T1000 (cell line): ENCODE results near the gene MCM3AP.
"Not testable (repeated sequence)": the region's sequence is repeated elsewhere in the genome, so short reads cannot be mapped to it uniquely, and the experiment has no call there.

Source experiments
- DNase-seq: peaks from one replicate; lab custom pipeline; 2025; ENCODE audit warnings: mixed read lengths; lab: John Stamatoyannopoulos, UW

The MCM3AP gene

DNA sequence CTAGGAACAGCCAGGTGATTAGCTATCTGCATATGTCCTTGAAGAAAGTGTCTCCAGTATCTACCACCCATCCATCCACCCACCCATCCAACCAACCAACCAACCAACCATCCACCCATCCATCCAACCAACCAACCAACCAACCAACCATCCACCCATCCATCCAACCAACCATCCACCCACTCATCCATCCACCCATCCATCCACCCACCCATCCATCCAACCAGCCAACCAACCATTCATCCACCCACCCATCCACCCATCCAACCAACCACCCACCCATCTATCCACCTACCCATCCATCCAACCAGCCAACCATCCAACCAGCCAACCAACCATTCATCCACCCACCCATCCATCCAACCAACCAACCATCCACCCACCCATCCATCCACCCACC lies 26.2 kb upstream of the MCM3AP start:
- no peak for DNase-seq

DNA sequence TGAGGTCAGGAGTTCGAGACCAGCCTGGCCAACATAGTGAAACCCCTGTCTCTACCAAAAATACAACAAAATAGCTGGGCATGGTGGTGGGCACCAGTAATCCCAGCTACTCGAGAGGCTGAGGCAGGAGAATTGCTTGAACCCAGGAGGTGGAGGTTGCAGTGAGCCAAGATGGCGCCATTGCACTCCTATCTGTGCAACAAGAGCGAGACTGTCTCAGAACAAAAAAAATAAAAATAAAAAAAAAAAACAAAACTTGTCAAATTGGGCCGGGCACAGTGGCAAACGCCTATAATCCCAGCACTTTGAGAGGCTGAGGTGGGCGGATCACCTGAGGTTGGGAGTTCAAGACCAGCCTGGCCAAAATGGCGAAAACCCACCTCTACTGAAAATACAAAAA lies 24.8 kb upstream of the MCM3AP start:
- DNase-seq = not testable (repeated sequence)

DNA sequence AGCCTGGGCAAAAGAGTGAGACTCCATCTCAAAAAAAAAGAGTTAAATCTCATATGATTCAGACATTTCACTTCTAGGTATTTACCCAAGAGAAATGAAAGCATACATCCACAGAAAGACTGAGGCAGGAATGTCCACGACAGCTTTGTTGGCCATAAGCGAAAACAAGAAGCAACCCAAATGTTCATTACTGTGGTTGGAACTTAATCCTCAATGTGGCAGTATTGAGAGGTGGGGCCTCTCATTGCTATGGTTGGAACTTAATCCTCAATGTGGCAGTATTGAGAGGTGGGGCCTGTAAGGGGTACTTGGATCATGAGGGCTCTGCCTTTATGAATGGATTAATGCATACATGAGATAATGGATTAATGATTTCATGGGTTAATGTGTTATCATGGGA lies 23.0 kb upstream of the MCM3AP start:
- no peak for DNase-seq

- no peak for DNase-seq
Observed at GRCh38 chr21:46307625-46308024, 22.2 kb upstream of the MCM3AP start.

DNA sequence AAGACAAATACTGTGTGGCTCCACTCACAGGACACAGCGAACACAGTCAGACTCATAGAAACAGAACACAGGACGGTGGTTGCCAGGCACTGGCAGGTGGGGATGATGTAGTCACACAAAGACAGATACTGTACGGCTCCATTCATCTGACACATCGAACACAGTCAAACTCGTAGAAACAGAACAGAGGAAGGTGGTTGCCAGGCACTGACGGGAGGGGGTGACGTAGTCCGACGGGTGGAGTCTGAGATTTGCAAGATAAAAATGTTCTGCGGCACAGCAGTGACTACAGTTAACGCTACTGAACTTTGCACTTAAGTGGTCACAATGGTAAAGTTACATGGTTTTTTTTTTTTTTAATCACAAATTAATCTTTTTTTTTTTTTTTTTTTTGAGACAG lies 19.5 kb upstream of the MCM3AP start:
- no peak for DNase-seq

- no peak for DNase-seq
Observed at GRCh38 chr21:46304437-46304836, 19.0 kb upstream of the MCM3AP start.

DNA sequence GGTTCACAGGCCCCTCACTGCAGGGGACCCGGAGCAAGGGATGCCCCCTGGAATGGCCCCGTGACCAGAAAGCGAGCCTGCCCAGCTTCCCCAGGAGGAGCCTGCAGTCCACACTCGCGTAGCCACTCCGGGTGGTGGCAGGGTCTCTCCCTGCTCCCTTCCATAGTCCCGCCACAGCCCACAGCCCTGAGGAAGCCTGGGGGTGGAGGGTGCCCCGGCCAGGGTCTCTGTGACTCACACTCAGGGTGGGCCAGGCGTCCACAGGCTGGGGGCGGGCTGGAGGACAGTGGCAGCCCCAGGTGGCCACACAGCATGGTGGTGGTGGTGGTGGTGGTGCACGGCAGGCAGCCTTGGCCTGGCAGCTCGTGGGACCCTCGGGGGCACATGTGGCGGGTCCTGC lies 16.3 kb upstream of the MCM3AP start:
- DNase-seq = no peak

DNA sequence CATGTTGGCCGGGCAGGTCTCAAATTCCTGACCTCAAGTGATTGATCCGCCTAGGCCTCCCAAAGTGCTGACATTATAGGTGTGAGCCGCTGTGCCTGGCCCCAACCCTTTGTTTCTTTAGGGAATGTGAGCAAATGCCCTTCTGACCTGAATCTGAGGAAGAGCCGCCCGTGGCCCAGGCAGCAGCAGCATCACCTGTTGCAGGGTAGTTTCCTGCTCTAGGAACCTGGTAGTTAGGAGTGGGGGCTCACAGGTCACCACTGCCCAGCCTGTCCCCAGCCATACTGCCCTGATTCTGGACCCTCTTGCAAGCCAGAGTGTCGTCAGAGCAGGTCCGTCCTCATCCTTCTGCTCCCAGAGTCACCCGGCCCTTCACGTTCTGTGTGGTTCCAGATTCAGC lies 13.8 kb upstream of the MCM3AP start:
- DNase-seq = no peak

DNA sequence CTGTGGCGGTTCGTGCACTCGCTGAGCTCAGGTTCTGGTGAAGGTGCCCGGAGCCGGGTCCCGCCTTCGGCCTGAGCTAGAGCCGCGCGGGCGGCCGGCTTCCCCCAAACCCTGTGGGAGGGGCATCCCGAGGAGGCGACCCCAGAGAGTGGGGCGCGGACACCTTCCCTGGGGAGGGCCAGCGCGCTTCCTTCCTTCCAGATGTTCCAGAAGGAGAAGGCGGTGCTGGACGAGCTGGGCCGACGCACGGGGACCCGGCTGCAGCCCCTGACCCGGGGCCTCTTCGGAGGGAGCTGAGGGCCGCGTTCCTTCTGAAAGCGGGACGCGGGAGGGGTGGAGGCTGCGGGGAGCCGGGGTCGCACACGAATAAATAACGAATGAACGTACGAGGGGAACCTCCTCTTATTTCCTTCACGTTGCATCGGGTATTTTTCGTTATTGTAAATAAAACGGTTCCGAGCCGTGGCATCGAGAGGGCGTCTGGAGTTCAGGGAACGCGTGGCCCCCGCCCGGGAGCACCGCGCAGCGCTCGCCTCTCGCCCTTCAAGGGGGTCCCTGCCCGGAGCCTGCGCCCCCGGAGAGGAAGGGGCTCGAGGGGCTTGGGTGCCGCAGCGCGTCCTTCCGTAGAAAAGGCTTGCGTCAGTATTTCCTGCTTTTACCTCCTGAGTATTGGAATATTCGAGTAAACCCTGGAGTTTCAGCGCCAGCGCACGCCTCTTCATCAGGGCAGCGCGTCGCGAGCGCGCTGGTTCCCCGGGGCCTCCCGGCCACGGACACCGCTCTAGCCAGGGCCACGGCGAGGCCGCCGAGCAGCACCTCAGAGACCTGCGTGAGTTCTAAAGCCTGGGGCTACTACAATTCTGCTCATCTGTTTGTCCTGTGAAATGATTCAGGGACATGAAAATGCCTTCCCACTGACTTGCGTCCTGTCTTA lies 12.2 kb upstream of the MCM3AP start:
- no peak for DNase-seq

- DNase-seq = no peak
Observed at GRCh38 chr21:46295996-46296752, 10.8 kb upstream of the MCM3AP start.

- DNase-seq = no peak
Observed at GRCh38 chr21:46295177-46295770, 9.9 kb upstream of the MCM3AP start.

DNA sequence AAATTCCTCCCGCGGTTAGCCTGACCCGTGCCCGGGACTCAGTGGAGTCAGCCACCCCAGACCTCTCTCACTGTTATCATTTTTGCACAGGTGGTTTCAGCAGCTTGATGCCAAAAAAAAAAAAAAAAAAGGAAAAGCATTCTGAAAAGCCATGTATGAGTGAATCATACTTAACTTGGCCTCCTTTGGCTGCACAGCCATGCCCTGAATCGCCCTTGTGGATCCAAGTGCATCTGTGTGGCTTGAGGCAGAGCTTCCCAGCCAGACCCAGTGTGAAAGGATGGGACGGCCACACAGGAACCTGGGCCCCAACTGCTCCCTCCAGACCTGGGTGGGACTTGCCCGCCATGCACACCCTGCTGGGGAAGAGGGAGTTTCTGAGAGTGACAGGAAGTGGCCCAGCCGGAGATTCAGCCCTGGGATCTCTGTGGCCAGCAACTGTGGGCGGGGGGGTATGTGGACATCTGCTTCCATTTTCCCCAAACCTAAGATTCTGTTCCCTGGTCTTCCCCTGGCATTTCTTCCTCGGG lies 9.3 kb upstream of the MCM3AP start:
- no peak for DNase-seq

DNA sequence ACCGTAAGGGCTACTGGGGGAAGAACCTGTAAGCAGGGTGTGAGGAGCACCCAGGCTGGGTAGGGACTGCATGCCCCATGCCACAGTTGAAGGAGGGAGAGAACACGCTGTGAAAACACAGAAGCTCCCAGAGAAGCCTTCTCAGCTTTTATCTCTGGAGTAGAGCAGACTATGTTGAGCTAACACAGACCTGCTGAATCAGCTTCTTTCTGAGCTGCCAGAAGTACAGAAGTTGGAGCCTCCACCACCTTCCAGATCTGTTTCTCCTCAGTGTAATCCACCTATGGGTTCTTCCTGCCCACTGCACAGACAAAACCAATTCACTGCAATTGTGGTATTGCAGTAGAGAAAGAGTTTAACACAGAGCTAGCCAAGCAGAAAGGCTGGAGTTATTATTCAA lies 6.2 kb upstream of the MCM3AP start:
- no peak for DNase-seq

- no peak for DNase-seq
Observed at GRCh38 chr21:46289655-46290179, 4.3 kb upstream of the MCM3AP start.

DNA sequence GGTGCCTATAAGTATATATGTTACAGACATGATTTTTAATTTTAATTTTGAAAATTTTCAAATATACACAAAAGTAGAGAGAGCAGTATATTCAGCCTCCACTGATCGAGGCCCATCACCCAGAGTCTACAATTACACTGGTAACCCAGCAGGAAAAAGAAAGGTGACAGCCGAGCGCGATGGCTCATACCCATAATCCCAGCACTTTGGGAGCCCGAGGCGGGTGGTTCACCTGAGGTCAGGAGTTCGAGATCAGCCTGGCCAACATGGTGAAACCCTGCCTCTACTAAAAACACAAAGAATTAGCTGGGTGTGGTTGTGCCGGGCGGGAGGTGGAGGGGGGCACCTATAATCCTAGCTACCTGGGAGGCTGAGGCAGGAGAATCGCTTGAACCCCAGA lies 2.1 kb upstream of the MCM3AP start:
- DNase-seq = no peak

DNA sequence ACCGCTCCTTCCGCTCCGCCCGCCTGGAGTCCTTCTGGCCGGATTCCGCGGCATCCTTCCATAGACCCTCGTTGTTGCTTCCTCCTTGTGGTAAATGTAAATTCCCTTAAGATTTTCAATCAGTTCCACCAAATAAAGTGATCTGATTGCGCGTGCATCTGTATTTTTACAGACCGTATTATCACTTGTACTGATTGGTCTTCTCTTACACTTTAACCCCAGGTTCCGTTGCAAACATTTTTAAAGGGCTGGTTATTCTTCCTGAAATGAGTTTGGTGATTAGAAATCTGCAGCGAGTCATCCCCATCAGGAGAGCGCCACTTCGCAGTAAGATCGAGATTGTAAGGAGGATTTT lies 1.2 kb upstream of the MCM3AP start:
- no peak for DNase-seq

DNA sequence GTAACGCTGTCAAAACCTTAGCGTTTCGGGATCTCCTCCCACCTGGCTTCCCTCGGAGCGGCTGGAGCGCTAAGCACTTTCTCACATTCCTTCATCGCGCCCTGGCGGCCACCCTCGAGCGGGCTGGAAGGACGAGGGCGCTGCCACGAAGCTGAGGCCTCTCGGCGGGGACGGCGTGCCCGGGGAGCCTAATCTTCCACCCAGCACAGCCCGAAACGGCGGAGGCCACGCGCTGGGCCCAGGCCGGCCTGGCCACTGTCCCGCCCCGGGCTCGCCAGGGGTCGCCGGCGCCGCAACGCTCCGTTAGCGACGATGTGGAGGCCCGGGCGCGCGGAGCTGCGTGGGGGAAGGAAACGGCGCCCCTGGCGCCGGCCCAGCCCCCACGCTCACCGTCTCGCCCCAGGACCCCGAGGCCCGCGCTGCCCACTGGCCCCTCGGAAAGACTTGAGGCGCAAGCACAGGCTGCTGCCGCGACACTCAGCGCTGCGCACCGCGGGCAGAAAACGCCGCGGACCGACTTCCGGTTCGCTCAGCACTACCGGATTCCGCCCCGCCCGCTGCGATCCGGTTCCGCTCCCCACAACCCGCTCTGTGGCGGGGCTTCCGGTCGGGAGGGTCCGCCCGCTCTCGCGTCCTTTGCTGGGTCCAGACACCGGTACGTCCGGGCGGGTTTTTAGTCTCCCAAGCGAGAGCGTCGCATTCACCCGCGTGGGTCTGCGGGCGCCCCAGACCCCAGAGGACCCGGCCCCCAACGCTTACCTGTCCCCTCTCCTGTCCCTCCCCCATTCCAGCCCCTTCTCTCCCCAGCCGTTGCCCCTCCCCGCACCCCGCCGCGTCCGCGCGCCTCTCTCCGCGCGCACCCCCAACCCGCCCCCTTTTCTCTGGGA lies 593 bp upstream of the MCM3AP start, which contains the start of gene YBEY:
YBEY (plus strand) TSS at position 582 of the 887 bp plus-strand sequence. CDS start 572 bp downstream, outside the sequence.
- peak; percentile 43 for DNase-seq

DNA sequence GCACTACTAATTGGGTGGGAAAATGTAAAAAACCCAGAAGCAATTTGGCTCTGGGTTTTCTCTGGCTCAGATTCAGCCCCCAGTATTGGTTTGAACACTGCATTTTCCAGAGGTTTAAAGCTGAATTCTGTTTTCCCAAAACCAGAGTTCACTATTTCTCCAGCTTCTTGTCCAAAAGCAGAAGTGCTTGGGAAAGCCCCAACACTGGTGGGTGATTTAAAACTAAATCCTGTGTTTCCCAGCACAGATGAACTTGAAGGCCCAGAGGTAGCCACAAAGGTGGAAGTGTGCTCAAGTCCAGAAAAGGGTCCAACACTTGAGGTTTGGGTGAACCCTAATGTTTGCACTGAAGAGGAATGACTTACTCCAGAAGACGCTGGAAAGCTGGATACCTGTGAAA lies 678 bp downstream of the MCM3AP start:
- DNase-seq = no peak

DNA sequence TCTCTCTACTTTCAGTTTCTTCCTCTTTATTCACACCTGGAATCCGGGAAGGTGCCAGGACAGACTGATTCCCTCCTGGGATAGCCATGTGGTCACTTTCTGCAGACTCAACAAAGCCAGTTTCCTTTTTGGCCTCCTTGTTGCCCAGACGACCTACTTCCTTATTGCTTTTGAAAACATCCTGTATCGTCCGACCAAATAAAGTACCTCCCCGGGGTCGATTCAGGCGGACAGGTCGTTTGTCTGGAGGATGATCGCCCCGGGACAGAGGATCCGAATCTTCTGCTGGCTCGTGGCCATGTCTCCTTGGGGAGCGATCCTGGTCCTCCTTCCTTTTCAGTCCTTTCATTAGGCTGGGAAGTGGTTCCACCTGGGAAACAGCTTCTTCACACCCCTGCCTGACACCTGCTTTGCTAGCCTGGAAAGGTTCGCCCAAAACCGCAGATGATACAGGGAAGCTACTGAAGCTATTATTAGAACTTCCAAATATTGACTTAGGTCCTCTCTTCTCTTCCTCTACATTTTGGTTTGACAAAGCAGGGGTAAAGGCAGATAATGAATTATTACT lies 1.2 kb downstream of the MCM3AP start:
- DNase-seq = no peak

GRCh38 chr21:46274797-46275390 lies 10.5 kb downstream of the MCM3AP start:
- no peak for DNase-seq

GRCh38 chr21:46273341-46273740 lies 12.1 kb downstream of the MCM3AP start:
- DNase-seq = no peak
